IPS-15b (cell line): ENCODE results near the gene AFAP1L2.

Experiments used
- H3K27me3 ChIP-seq: one replicate; pipeline ENCODE4 v1.6.1; 2013; ENCODE audit warnings: low read length; ENCODE audit not compliant: control insufficient read depth, insufficient read depth
- H3K36me3 ChIP-seq: one replicate; pipeline ENCODE4 v1.6.1; 2013; ENCODE audit warnings: low read length; ENCODE audit not compliant: control insufficient read depth, insufficient read depth
- H3K4me1 ChIP-seq: one replicate; pipeline ENCODE4 v1.6.1; 2013; ENCODE audit warnings: mild to moderate bottlenecking, low read length; ENCODE audit not compliant: control insufficient read depth, insufficient read depth
- H3K4me3 ChIP-seq: one replicate; pipeline ENCODE4 v1.5.1; 2013; ENCODE audit warnings: low read depth, low read length
- H3K9ac ChIP-seq: one replicate; pipeline ENCODE4 v1.6.1; 2013; ENCODE audit warnings: low read depth, mild to moderate bottlenecking, low read length
- H3K9me3 ChIP-seq: one replicate; pipeline ENCODE4 v1.6.1; 2013; ENCODE audit warnings: mild to moderate bottlenecking, low read length; ENCODE audit not compliant: control insufficient read depth, insufficient read depth

The AFAP1L2 gene

GRCh38 chr10:114367351-114368056 lies 36.8 kb downstream of the AFAP1L2 start:
- Histone ChIP-seq H3K4me1 (no peaks in the 10 kb centered on the region), H3K36me3 (no peaks in the 10 kb centered on the region), H3K4me3 (no peak overlapping the region), H3K27me3 (no peaks in the 10 kb centered on the region), H3K9ac (no peak overlapping the region), H3K9me3 (no peaks in the 10 kb centered on the region)

GRCh38 chr10:114364726-114365125 lies 39.6 kb downstream of the AFAP1L2 start:
- H3K4me1 ChIP-seq = peaks cover 3% of the 10 kb centered on the region
- no peak overlapping the region for H3K9ac ChIP-seq
- H3K27me3 ChIP-seq = no peaks in the 10 kb centered on the region
- no peaks in the 10 kb centered on the region for H3K36me3 ChIP-seq
- no peaks in the 10 kb centered on the region for H3K9me3 ChIP-seq
- no peak overlapping the region for H3K4me3 ChIP-seq

GRCh38 chr10:114363745-114364454 lies 40.4 kb downstream of the AFAP1L2 start:
- no peaks in the 10 kb centered on the region for H3K36me3 ChIP-seq
- no peak overlapping the region for H3K4me3 ChIP-seq
- no peaks in the 10 kb centered on the region for H3K9me3 ChIP-seq
- H3K9ac ChIP-seq = no peak overlapping the region
- H3K4me1 ChIP-seq = peaks cover 6% of the 10 kb centered on the region
- no peaks in the 10 kb centered on the region for H3K27me3 ChIP-seq

- Histone ChIP-seq H3K27me3 (no peaks in the 10 kb centered on the region), H3K4me3 (no peak overlapping the region), H3K36me3 (no peaks in the 10 kb centered on the region), H3K4me1 (peaks cover 6% of the 10 kb centered on the region), H3K9ac (no peak overlapping the region), H3K9me3 (no peaks in the 10 kb centered on the region)
Measured at GRCh38 chr10:114362826-114363355, 41.4 kb downstream of the AFAP1L2 start.

GRCh38 chr10:114359953-114360345 lies 44.4 kb downstream of the AFAP1L2 start:
- H3K4me1 ChIP-seq = peaks cover 6% of the 10 kb centered on the region
- H3K27me3 ChIP-seq = no peaks in the 10 kb centered on the region
- H3K9ac ChIP-seq = no peak overlapping the region
- no peak overlapping the region for H3K4me3 ChIP-seq
- H3K9me3 ChIP-seq = no peaks in the 10 kb centered on the region
- no peaks in the 10 kb centered on the region for H3K36me3 ChIP-seq

- no peak overlapping the region for H3K4me3 ChIP-seq
- H3K9ac ChIP-seq = no peak overlapping the region
- no peaks in the 10 kb centered on the region for H3K36me3 ChIP-seq
- no peaks in the 10 kb centered on the region for H3K27me3 ChIP-seq
- peaks cover 6% of the 10 kb centered on the region for H3K4me1 ChIP-seq
- H3K9me3 ChIP-seq = no peaks in the 10 kb centered on the region
Measured at GRCh38 chr10:114359041-114359952, 45.0 kb downstream of the AFAP1L2 start.

GRCh38 chr10:114357515-114357996 lies 46.7 kb downstream of the AFAP1L2 start:
- H3K9ac ChIP-seq = no peak overlapping the region
- H3K36me3 ChIP-seq = no peaks in the 10 kb centered on the region
- H3K9me3 ChIP-seq = no peaks in the 10 kb centered on the region
- peaks cover 6% of the 10 kb centered on the region for H3K4me1 ChIP-seq
- no peak overlapping the region for H3K4me3 ChIP-seq
- H3K27me3 ChIP-seq = no peaks in the 10 kb centered on the region

- Histone ChIP-seq H3K4me3 (no peak overlapping the region), H3K4me1 (peaks cover 6% of the 10 kb centered on the region), H3K9me3 (no peaks in the 10 kb centered on the region), H3K9ac (no peak overlapping the region), H3K36me3 (no peaks in the 10 kb centered on the region), H3K27me3 (no peaks in the 10 kb centered on the region)
Measured at GRCh38 chr10:114356751-114357514, 47.4 kb downstream of the AFAP1L2 start.

- Histone ChIP-seq H3K4me3 (no peak overlapping the region), H3K9me3 (no peaks in the 10 kb centered on the region)
Measured at GRCh38 chr10:114356126-114356525, 48.2 kb downstream of the AFAP1L2 start.

GRCh38 chr10:114353383-114353782 lies 50.9 kb downstream of the AFAP1L2 start:
- no peak overlapping the region for H3K4me3 ChIP-seq
- no peaks in the 10 kb centered on the region for H3K9me3 ChIP-seq
- H3K36me3 ChIP-seq = no peaks in the 10 kb centered on the region
- no peaks in the 10 kb centered on the region for H3K27me3 ChIP-seq
- H3K9ac ChIP-seq = no peak overlapping the region
- H3K4me1 ChIP-seq = no peaks in the 10 kb centered on the region

More at GRCh38 chr10:114356126-114356525, 48.2 kb downstream of the AFAP1L2 start:
- Histone ChIP-seq H3K27me3 (no peaks in the 10 kb centered on the region), H3K9ac (no peak overlapping the region), H3K36me3 (no peaks in the 10 kb centered on the region), H3K4me1 (peaks cover 6% of the 10 kb centered on the region)
